Measurements from ENCODE around the gene NDUFS6. TPM values are rescaled to one million over a fixed set of nuclear protein-coding genes. Genes with fewer than 3 reads are reported as not detected.

NDUFS6 gene
- polyA plus RNA-seq, 2 of the 4 experiments (the other 2 are of a cell fraction) = 76.0 to 192 TPM

DNA sequence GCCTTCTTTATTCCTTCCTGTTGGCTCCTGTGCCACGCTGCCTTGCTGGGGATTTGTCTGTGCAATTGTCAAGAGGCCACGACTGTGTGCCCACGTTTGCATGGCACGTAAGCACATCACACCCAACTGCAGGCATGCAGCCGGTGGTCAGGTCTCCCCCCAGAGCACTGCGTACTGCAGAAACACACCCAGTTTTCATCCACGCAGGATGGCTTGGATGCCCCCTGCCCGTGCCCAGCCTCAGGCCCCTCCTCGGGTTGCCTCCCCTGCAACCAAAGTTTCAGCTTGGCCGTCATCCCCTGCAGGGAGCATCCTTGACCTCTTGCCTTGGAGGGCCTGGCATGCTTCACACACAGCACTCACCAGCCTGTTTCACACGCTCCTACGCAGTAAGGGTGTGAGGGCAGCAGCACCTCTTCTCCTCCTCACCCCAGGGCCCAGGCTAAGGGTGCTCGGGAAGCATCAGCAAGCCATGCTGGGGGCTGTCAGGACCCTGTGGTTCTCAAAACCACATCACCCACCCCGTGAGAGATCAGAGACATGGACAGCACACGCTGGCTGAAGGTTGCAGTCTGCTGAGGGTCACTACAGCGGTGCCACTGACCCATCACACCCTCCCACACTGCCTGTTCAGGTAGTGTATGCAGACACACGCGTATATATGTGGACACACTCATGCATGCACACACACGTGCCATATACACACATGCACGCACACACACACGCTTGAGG is 4.7 kb upstream of the NDUFS6 start:
- DNase-seq (ENCODE audit: low read depth in 1 of 2, low spot score in 1 of 2) (no peak), FAIRE-seq (no peak), ATAC-seq (no peak)
- Histone ChIP-seq H3K27ac (no peak overlapping the region), H3K4me3 (no peak overlapping the region), H3K4me1 (peaks cover 3% of the 10 kb centered on the region; the same call in 2 of the 3 replicates), H3K9me3 (no peaks in the 10 kb centered on the region), H3K4me2 (no peak overlapping the region)
- ChIA-PET CTCF (no interaction called here), POLR2A (no interaction called here)
- TF ChIP-seq ZFP36 (IDR thresholded peaks at IDR 0.05; ENCODE audit: borderline replicate concordance, partially characterized antibody) (no peak), RCOR1 (IDR thresholded peaks at IDR 0.05; ENCODE audit: low read depth, low read length) (no peak), ZNF302 (CRISPR knock-in tag; IDR thresholded peaks at IDR 0.05) (no peak), KDM1A (IDR thresholded peaks at IDR 0.05; ENCODE audit: low read depth) (no peak), NFE2L2 (conservative IDR thresholded peaks at IDR 0.05; ENCODE audit: low read length) (no peak), RAD21 (conservative IDR thresholded peaks at IDR 0.05 in 1 of 2, IDR thresholded peaks at IDR 0.05 in 1 of 2) (no peak), CHD2 (IDR thresholded peaks at IDR 0.05; ENCODE audit: low read length, partially characterized antibody) (no peak), JUN (IDR thresholded peaks at IDR 0.05) (no peak), POLR2AphosphoS2 (conservative IDR thresholded peaks at IDR 0.05; ENCODE audit: low read length) (no peak), TP53 (CRISPR knock-in tag; IDR thresholded peaks at IDR 0.05) (no peak)
- TF ChIP-seq, protein P1, sequence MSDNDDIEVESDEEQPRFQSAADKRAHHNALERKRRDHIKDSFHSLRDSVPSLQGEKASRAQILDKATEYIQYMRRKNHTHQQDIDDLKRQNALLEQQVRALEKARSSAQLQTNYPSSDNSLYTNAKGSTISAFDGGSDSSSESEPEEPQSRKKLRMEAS (IDR thresholded peaks at IDR 0.05) = no peak
- TF ChIP-seq, protein P2, sequence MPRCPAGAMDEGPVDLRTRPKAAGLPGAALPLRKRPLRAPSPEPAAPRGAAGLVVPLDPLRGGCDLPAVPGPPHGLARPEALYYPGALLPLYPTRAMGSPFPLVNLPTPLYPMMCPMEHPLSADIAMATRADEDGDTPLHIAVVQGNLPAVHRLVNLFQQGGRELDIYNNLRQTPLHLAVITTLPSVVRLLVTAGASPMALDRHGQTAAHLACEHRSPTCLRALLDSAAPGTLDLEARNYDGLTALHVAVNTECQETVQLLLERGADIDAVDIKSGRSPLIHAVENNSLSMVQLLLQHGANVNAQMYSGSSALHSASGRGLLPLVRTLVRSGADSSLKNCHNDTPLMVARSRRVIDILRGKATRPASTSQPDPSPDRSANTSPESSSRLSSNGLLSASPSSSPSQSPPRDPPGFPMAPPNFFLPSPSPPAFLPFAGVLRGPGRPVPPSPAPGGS (IDR thresholded peaks at IDR 0.05) = no peak
- WGBS (ENCODE audit: missing lambda C conversion rate) = 93% methylated on average over 18 of the region's 21 CpGs

DNA sequence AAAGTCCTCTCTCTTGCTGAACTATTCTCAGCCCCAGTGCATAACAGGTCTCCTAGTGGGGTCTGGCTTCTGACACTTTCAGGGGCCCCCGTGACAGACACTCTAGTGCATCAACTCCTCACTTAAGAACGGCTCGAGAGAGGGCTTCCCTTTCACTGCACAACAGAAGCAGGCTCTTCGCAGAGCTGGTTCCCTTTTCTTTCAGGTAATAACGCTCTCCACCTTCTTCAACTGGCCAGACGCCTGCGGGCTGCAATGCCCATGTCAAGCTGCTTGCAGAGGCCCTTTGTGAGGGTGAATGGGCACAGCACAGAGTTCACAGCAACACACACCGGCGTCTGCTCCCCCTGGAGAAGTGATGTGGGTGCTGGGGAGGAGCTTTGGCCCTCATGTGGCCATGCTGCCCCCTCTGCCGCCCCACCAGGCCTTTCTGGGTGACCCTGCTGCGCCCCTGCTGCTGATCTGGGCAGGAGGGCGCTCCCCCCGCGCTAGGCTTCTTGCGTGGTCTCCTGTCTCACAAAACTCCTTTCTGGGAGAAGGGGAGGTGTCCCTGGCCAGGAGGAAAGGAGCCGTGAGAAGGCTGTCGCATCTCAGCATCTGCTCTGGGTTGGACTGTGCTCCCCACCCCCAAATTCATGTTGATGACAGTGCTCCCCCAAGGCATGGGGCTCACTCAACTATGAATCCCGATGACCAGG is 4.0 kb upstream of the NDUFS6 start:
- Histone ChIP-seq H3K4me3 (no peak overlapping the region), H3K27ac (no peak overlapping the region), H3K4me1 (peaks cover 4% of the 10 kb centered on the region; the same call in 2 of the 3 replicates), H3K4me2 (no peak overlapping the region), H3K9me3 (no peaks in the 10 kb centered on the region)
- 93% methylated on average over 14 of the region's 18 CpGs for WGBS (ENCODE audit: missing lambda C conversion rate)
- no peak for ATAC-seq
- TF ChIP-seq, protein P1 (IDR thresholded peaks at IDR 0.05) = no peak
- TF ChIP-seq JUN (IDR thresholded peaks at IDR 0.05) = no peak
- no peak for TF ChIP-seq MAZ (IDR thresholded peaks at IDR 0.05; ENCODE audit: borderline replicate concordance, low read depth, low read length)
- TF ChIP-seq RFX5 (IDR thresholded peaks at IDR 0.05) = no peak
- TF ChIP-seq FOSB (CRISPR knock-in tag; IDR thresholded peaks at IDR 0.05) = no peak
- TF ChIP-seq HOXA7 (CRISPR knock-in tag; IDR thresholded peaks at IDR 0.05) = no peak
- TF ChIP-seq RNF2 (IDR thresholded peaks at IDR 0.05; ENCODE audit: borderline replicate concordance, low read depth) = no peak
- TF ChIP-seq EP300 (IDR thresholded peaks at IDR 0.05) = no peak
- TF ChIP-seq CEBPB (IDR thresholded peaks at IDR 0.05) = no peak
- no peak for TF ChIP-seq RAD21 (conservative IDR thresholded peaks at IDR 0.05 in 1 of 2, IDR thresholded peaks at IDR 0.05 in 1 of 2)
- no peak for TF ChIP-seq NFE2L2 (conservative IDR thresholded peaks at IDR 0.05; ENCODE audit: low read length)
- no peak for TF ChIP-seq CBX8 (IDR thresholded peaks at IDR 0.05)
- no peak for TF ChIP-seq MAFK (IDR thresholded peaks at IDR 0.05; ENCODE audit: partially characterized antibody)
- no peak for TF ChIP-seq HDAC2 (IDR thresholded peaks at IDR 0.05)
- no peak for TF ChIP-seq HOXB13 (CRISPR knock-in tag; IDR thresholded peaks at IDR 0.05; ENCODE audit: low read depth)
- no peak for TF ChIP-seq ZC3H11A (IDR thresholded peaks at IDR 0.05)
- TF ChIP-seq EHMT2 (IDR thresholded peaks at IDR 0.05; ENCODE audit: low read depth) = no peak
- no peak for TF ChIP-seq ZSCAN20 (CRISPR knock-in tag; IDR thresholded peaks at IDR 0.05)
- TF ChIP-seq POLR2A (IDR thresholded peaks at IDR 0.05; ENCODE audit: low read length) = no peak
- TF ChIP-seq, protein P3, sequence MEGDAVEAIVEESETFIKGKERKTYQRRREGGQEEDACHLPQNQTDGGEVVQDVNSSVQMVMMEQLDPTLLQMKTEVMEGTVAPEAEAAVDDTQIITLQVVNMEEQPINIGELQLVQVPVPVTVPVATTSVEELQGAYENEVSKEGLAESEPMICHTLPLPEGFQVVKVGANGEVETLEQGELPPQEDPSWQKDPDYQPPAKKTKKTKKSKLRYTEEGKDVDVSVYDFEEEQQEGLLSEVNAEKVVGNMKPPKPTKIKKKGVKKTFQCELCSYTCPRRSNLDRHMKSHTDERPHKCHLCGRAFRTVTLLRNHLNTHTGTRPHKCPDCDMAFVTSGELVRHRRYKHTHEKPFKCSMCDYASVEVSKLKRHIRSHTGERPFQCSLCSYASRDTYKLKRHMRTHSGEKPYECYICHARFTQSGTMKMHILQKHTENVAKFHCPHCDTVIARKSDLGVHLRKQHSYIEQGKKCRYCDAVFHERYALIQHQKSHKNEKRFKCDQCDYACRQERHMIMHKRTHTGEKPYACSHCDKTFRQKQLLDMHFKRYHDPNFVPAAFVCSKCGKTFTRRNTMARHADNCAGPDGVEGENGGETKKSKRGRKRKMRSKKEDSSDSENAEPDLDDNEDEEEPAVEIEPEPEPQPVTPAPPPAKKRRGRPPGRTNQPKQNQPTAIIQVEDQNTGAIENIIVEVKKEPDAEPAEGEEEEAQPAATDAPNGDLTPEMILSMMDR (IDR thresholded peaks at IDR 0.05) = no peak
- DNase-seq (ENCODE audit: low read depth in 1 of 2, low spot score in 1 of 2) = no peak
- CTCF ChIA-PET = interaction anchor here (0.9 kb wide), 1 partner anchor 23 kb away, joined by 3 read pairs; no protein-coding TSS in a partner anchor
- FAIRE-seq = no peak
- POLR2A ChIA-PET = no interaction called here

All from A549 (cell line).